Upper lobe of left lung (tissue), 4 donors: ENCODE measurements around the gene COL4A5.

Experiments
- POLR2A ChIP-seq, 4 donors: fragments of 450-650 bp; IDR thresholded peaks; one replicate each; pipeline ENCODE4 v1.5.1; 2016 to 2017; ENCODE audit warnings: antibody characterized with exemption in 4 of 4, mild to moderate bottlenecking in 2 of 4
- POLR2AphosphoS5 ChIP-seq, 2 donors: sonication (generic); formaldehyde crosslinking; IDR thresholded peaks; one replicate each; pipeline ENCODE4 v1.5.1; 2017; ENCODE audit warnings: antibody characterized with exemption in 2 of 2
- TF ChIP-seq, protein P1 (sequence below), 6 experiments: fragments of 450-650 bp in 4 of 6; fragments of 200-600 bp in 2 of 6; sonication (generic) in 2 of 6; IDR thresholded peaks; one replicate each; pipeline ENCODE4 v1.5.1; 2016 to 2019; ENCODE audit warnings: antibody characterized with exemption in 6 of 6

GRCh38 chrX:108511721-108512120 is 72.1 kb downstream of the COL4A5 start:
- TF ChIP-seq, protein P1, sequence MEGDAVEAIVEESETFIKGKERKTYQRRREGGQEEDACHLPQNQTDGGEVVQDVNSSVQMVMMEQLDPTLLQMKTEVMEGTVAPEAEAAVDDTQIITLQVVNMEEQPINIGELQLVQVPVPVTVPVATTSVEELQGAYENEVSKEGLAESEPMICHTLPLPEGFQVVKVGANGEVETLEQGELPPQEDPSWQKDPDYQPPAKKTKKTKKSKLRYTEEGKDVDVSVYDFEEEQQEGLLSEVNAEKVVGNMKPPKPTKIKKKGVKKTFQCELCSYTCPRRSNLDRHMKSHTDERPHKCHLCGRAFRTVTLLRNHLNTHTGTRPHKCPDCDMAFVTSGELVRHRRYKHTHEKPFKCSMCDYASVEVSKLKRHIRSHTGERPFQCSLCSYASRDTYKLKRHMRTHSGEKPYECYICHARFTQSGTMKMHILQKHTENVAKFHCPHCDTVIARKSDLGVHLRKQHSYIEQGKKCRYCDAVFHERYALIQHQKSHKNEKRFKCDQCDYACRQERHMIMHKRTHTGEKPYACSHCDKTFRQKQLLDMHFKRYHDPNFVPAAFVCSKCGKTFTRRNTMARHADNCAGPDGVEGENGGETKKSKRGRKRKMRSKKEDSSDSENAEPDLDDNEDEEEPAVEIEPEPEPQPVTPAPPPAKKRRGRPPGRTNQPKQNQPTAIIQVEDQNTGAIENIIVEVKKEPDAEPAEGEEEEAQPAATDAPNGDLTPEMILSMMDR (IDR thresholded peaks at IDR 0.05), result no peak
- TF ChIP-seq POLR2A (IDR thresholded peaks at IDR 0.05) (no peak), POLR2AphosphoS5 (IDR thresholded peaks at IDR 0.05) (no peak)
